Cerebellar nuclear complex (tissue), 1 donor: ENCODE results near the gene SLCO2B1.

ENCODE experiments used
- DNase-seq, 2 experiments: peaks; one replicate each; lab custom pipeline; 2025; lab: John Stamatoyannopoulos, UW

SLCO2B1 gene

DNA sequence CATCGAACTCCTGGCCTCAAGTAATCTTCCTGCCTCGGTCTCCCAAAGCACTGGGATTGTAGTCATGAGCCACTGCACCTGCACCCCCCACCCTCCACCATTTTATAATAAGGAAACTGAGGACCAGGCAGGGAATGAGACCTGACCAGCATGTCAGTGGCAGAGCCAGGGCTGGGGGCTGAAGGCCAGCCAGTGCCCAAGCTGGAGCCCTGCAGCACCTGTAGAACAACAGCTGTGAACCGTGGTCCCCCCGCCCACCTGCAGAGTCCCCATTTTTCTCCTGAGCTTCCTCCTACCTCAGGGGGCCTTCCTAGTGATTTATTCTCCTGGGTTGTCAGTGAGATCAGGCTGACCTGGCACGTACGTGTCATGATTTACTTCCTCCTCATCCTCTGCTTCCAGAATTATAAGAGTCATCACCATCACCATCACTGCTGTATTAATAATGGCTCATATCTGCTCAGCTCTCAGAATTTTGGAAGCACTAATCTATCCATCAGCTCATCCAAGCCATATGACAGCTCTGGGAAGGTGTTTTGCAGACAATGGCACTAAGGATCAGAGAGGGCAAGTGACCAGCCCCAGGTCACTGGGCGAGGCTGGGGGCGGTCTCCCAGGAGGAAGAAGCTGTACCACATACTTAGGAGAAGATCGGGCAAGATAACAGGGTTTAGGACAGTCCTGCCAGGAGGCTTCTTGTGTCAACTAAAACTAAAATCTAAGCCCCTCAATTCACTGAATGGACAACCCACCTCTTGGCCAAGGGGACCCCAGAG is 5.5 kb upstream of the SLCO2B1 start:
- DNase-seq, result no peak

DNA sequence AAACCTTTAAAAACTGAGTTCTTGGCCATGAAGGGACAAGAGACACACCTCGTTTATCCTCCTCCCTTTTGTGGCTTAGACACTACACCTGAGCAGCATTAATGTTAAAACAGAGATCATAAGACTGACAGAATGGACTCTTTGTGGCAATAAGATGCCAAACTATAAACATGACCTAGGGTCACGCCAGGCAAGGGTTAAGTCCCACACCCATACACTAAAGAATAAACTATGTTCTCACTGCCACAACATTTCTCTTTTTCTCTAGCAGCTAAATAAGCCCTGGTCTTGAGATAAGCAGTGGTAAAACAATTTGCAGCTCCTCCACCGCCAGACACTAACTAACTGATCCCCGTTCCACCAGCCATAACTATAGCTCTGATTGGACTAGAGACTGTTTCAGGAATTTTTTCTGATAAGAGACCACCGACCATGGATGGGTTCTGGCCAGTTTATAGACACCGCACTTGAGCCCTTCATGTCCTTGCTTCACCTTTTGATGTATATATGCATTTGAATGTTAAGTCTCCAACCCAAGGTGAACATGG is 4.9 kb upstream of the SLCO2B1 start:
- DNase-seq, result no peak

GRCh38 chr11:75146711-75147110 is 4.2 kb upstream of the SLCO2B1 start:
- DNase-seq, result no peak

- DNase-seq, result no peak
Measured at GRCh38 chr11:75147191-75147874, 3.6 kb upstream of the SLCO2B1 start.

- no peak for DNase-seq
Measured at GRCh38 chr11:75147875-75148263, 3.0 kb upstream of the SLCO2B1 start.

DNA sequence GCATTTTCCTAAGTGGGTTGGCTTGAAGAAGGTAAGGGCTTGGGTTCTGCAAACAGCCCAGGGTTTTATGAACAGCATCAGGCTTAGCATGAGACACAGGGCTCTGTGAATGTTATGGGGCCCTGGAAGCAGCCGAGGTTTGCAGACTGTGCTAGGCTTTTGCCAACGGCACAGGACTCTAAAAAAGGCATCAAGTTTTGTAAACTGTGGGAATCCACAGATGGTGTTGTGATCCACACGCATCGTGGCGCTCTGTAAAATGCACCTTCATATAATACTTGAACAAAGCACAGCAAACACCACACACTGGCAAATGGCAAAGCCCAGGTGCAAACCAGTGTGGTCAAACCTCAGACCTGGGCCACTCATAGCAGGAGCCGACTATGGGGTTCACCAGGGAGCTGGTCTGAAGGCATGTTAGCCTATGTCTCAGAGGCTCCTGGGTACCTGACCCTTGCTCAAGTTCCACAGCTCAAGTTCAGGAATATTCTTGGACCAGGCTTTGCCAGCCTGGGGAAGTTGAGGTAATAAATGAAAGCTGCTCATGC is 2.4 kb upstream of the SLCO2B1 start:
- DNase-seq, result no peak

DNA sequence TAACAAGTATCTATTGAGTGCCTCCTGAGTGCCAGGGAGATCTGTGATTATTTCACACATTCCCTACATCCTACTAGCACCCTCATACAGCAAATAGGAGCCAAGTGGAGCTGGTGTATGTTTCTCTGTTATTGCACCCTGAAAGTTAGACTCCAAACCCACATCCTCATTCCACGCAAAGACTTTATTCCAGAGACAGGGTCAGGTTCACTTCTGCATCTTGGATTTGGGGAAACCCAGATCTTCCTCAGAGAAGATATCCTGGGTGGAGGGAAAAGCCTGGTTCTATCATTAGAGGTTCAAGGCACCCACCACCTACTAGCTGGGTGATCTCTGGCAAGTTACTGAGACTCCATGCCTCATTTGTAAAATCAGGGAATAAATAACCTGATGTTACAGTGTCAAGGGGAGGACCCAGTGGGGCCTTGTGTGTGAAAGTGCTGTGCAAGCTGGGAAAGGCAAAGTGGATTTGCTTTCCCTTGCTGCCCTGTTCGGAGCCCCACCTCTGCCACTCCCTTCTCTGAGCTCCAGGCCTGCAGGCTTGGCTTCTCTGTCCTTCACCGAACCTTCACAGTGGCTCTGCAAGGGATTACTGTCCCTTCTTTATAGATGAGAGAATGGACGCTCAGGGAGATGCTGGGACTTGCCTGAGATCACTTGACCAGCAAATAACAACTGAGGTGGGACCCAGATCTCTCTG is 991 bp upstream of the SLCO2B1 start:
- DNase-seq, result no peak

GRCh38 chr11:75151346-75152047 is 590 bp downstream of the SLCO2B1 start:
- DNase-seq, result no peak

DNA sequence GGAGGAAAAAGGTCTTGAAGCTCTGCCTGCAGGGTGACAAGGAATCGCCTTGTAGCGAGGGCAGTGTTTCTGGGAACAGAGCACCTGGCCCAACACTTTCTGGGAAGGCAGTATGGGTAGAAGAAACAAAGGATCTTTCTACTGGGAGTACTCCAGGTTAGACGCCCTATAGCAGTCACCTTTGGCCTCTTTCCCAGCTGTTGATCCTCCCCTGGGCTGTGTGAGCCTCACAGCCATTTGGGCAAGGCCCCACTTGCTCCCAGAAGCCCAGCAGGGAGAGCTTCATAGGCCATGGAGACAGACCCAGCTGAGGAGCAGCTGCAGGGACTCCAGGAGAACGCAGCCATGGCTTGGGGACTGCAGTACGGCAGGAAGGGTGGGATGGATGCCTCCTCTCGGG is 1.2 kb downstream of the SLCO2B1 start:
- DNase-seq, result no peak

DNA sequence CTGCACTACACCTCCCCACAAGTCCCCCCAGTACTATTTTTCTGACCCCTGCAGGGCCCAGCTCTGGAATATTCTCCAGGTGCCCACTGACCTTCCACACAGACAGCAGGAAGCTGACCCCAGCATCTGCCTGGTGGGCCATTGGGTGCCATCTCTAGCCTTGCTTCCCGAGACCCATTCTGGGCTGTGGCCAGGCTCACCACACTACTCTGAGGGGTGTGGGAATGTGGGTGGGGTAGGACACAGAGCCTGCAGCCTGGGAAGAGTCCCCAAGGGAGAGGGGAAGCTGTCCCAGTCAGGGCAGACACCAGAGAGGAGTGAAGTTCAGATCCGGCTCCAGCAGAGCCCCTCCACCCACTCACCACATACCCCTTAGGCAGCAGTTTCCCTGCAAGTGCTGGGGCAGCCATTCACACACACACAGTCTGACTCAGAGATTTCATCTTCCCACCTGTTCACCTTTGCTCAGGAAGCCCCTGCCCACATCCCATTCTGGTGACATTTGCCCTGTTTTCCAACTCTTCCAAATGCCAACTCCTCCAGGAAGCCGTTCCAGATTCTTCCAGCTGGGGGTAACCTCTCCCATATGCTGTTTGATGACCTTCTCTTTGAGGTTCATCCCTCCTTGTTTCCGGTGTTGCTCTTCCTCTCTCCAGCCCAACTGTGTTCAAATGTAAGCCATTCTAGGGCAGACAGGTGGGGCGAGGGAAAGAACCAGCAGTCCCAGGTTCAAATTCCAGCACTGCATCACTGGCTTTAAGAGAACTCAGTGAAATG is 1.9 kb downstream of the SLCO2B1 start:
- DNase-seq, result no peak

DNA sequence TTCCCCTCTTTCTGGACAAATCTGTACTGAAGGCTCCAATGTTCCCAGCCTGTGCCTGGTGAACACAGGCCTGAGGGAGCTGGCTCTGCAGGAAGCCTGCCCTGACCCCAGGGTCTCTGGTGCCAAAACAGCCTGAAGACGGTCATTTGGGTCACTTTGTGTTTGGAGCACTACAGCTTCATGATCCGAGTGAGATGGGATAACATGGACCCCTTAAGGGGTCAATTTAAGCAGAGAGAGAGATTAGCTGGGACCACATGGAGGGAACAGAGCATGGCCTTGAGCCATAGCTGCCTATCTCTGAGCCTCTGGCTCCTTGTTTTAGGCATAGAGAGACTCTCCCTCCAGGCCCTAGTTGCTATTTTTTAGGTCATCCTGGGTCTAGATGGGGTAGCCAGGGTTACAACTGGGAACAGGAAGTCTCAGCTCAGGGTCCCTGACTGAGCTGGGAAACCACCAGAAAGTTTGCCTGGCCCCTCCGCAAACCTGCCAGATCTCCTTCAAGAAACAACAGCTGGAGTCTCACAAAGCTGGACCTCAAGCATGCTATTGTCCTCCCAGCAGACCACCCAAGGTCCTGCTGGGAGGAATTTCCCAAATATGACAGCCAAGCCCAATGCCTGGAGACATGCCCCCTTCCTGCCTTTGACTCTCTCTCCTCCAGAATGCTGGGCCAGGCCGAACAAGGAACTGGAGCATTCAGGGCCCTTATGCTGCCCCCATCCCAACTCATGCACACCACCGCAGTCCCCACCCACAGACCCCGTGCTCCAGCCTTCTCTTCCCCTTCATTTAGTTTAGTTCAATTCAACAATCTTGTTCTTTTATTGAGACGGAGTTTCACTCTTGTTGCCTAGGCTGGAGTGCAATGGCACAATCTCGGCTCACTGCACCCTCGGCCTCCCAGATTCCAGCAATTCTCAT is 4.0 kb downstream of the SLCO2B1 start:
- DNase-seq, result no peak

DNA sequence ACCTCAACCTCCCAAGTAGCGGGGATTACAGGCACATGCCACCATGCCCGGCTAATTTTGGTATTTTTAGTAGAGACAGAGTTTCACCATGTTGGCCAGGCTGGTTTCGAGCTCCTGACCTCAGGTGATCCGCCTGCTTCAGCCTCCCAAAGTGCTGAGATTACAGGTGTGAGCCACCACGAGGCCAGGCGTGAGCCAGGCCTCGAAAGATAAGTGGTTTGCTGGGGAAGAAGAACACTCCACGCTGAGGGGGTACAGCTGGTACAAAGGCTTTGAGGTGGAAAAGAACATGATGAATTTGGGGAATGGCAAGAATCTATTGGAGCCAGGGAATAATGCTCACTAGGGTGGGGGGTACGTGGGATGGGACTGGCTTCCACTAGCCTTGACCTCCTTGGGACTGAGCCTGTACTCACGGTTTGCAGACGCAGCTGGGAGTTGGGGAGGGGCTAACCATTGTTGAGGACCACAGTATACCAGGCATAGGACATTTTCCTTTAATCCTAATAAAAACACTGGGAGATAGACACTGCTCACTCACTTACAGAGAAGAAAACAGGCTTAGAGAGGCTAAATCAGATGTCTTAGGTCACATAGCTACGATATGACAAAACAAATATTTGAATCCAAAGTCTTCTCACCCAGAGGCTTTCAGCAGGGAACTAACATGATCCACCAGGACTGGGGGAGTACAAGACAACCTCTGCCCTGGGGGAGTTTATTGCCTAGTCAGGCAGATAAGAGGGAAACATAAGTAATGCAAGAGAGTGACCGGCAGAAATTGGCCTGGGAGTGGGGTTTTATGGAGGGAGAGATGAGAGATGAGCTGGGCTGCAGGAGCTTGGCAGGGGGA is 4.9 kb downstream of the SLCO2B1 start:
- no peak for DNase-seq

- DNase-seq, result no peak
Measured at GRCh38 chr11:75158241-75158640, 7.3 kb downstream of the SLCO2B1 start.

- no peak for DNase-seq
Measured at GRCh38 chr11:75158696-75159150, 7.8 kb downstream of the SLCO2B1 start.

DNA sequence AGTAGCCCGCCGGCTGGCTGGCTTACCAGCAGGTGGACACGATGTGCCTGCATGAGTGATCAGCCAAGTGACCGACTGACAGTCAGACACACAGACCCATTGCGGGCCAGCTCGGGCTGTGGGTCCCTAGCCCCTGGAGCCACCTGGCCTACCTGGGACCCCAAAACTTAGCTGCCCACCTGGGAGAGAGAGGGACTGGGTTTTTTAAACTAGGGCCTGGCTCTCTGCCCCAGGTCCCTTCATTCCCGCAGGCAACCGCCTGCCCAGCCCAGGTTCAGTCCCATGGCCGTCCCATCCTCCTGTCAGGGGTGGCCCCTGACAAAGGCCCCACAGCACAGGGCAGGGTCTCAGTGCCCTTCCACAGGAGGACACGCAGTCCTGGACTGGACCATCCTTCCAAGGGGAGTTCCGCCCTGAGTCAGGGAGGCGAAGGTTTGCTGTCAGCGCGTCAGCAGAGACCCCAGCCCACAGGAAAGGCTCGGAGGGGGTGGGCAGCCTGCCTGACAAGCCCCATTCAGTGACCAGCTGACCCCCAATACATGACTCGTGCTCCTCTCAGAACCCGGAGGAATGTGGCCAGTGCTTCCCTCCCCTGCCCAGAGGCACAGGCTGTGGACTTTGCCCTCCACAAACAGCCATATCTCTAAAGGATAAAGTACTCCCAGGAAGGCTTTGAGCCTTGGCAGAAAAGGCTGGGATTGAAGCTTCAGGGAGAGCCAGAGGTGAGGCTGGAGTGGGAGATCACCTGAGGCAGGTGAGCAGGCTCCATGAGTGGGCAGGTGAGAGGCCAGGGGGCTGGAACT is 8.4 kb downstream of the SLCO2B1 start:
- DNase-seq, result no peak

DNA sequence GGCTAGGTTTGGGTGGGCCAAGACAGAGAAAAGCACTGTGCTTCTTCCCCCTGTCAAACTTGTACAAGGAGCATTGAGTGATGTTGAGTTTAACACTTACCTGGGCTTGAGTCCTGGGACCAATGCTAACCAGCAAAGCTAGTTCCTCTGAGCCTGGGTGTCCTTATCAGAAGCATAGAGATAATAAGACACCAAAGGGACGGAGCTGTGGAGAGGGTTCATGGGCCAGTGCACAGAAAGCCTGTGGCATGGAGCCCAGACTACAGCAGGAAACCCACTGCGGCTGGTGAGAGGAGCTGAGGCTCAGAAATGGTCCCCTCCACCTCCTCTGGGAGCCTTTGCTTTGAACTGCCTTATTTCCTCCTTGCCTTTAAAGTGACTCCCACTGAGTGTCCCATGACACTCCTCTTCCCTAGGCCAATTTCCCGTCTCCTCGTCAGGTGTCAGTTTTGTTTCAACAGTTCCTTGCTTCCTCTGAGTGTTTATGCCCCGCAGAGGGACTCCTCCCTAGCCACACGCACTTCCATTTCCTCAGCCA is 9.4 kb downstream of the SLCO2B1 start:
- no peak for DNase-seq

- no peak for DNase-seq
Measured at GRCh38 chr11:75160880-75161279, 10.0 kb downstream of the SLCO2B1 start.
